Measurements from ENCODE around the gene DPH2. TPM values are rescaled to one million over a fixed set of nuclear protein-coding genes. Genes with fewer than 3 reads are reported as not detected.
A peak's percentile ranks its signal among the peaks of the same experiment; 100 is the strongest.

Gene DPH2
- total and polyA plus RNA-seq, 2 of the 8 experiments (the other 6 are each of a cell fraction or from before 2014, with no cell fraction given) = 64.9 to 92.1 TPM

GRCh38 chr1:43952731-43953346, 17.0 kb upstream of the DPH2 start:
- Histone ChIP-seq H2AFZ (ENCODE audit: low read length) (no peak overlapping the region), H3K27ac (ENCODE audit: low read depth, low read length) (no peak overlapping the region)
- POLR2A ChIA-PET (ENCODE audit: partially characterized antibody) = interaction anchor here (0.6 to 2.1 kb wide), 8 partner anchors 10 to 358 kb away, joined by 3 to 10 read pairs (median 4); partner anchors contain the start of genes DPH2 and SLC6A9

More at GRCh38 chr1:43952731-43953346, 17.0 kb upstream of the DPH2 start:
- Histone ChIP-seq H3K14ac (ENCODE audit: insufficient read length) (no peak overlapping the region), H4K20me1 (replicated peaks in 1 of 2; ENCODE audit: control insufficient read depth in 1 of 2, insufficient read depth in 2 of 2, low read length in 2 of 2) (peaks cover 0 to 9% of the 10 kb centered on the region in 2 experiments), H2BK5ac (ENCODE audit: low read depth, low read length) (no peak overlapping the region), H2BK20ac (ENCODE audit: low read length) (no peak overlapping the region), H3K9me3 (ENCODE audit: insufficient read depth in 2 of 2, low read depth in 1 of 2, low read length in 1 of 2) (no peaks in the 10 kb centered on the region), H3K4me2 (ENCODE audit: insufficient read depth in 1 of 2, low read depth in 2 of 2, low read length in 2 of 2) (peak overlapping the region; percentile 14 to 57; a peak in 3 of 4 replicates), H3K18ac (ENCODE audit: extremely low read depth, low read length) (no peak overlapping the region; the same call in 1 of the 2 replicates), H3K4ac (replicated peaks; ENCODE audit: insufficient read length, low read depth, low read length) (no peak overlapping the region), H4K8ac (ENCODE audit: extremely low read depth, insufficient read depth, low read length) (no peak overlapping the region), H3K4me3 (ENCODE audit: extremely low read depth in 1 of 4, insufficient read depth in 2 of 4, low read depth in 3 of 4, low read length in 4 of 4) (no peak overlapping the region), H2BK15ac (ENCODE audit: low read length) (no peak overlapping the region), H4K5ac (ENCODE audit: insufficient read length, low read depth, low read length) (no peak overlapping the region), H3K56ac (replicated peaks; ENCODE audit: insufficient read length, low read depth, low read length) (no peak overlapping the region), H3K27me3 (replicated peaks in 1 of 4; ENCODE audit: control insufficient read depth in 3 of 4, extremely low read depth in 1 of 4, insufficient read depth in 3 of 4, low read length in 3 of 4) (no peaks in the 10 kb centered on the region), H2BK120ac (replicated peaks; ENCODE audit: low read depth, low read length) (no peak overlapping the region), H3K79me2 (ENCODE audit: control insufficient read depth in 1 of 2, insufficient read depth in 2 of 2, low read length in 2 of 2) (0 out of 4 replicates have a peak, but pooled peaks cover 0 to 4% of the 10 kb centered on the region in 2 experiments), H3K4me1 (replicated peaks in 1 of 4; ENCODE audit: control insufficient read depth in 3 of 4, insufficient read depth in 4 of 4, low read length in 3 of 4) (peaks cover 0 to 7% (median 5%) of the 10 kb centered on the region in 4 experiments; a peak in 5 of 7 replicates), H3K36me3 (ENCODE audit: control insufficient read depth in 2 of 4, insufficient read depth in 4 of 4, low read length in 3 of 4) (peaks cover 3 to 10% (median 6%) of the 10 kb centered on the region in 4 experiments; a peak in 4 of 8 replicates), H3K23me2 (ENCODE audit: low read depth, low read length) (no peaks in the 10 kb centered on the region), H3K9ac (replicated peaks in 1 of 4; ENCODE audit: extremely low read depth in 1 of 4, low read depth in 3 of 4, low read length in 3 of 4) (no peak overlapping the region), H2AK5ac (ENCODE audit: low read depth, low read length) (no peak overlapping the region), H3K23ac (ENCODE audit: insufficient read length) (no peak overlapping the region), H4K91ac (replicated peaks; ENCODE audit: insufficient read length, low read length) (no peak overlapping the region), H2BK12ac (ENCODE audit: low read depth, low read length) (no peak overlapping the region), H3K79me1 (ENCODE audit: low read depth, low read length) (peaks cover 3% of the 10 kb centered on the region)
- DNase-seq (ENCODE audit: low read depth in 1 of 2, low spot score in 2 of 2) (peak in 1 of 2 experiments; percentile 78), FAIRE-seq (peak; percentile 96)
- whole genome bisulfite sequencing, 2 experiments (ENCODE audit: extremely low coverage in 1 of 2, insufficient coverage in 1 of 2, insufficient read length in 1 of 2, insufficient replicate concordance in 2 of 2, low coverage in 1 of 2, low lambda C conversion rate in 2 of 2, missing lambda C conversion rate in 1 of 2) = 48 to 94% methylated on average over 1 to 8 of the region's 8 CpGs
- no peak for TF ChIP-seq CEBPB (IDR thresholded peaks at IDR 0.05; ENCODE audit: low read depth, low read length)
- 0 out of 2 replicates have a peak, but pooled peaks have one; percentile 18 for TF ChIP-seq TBP (IDR thresholded peaks at IDR 0.05; ENCODE audit: low read depth, low read length)
- TF ChIP-seq BACH1 (IDR thresholded peaks at IDR 0.05; ENCODE audit: low read length) = no peak
- TF ChIP-seq FOSL1 (IDR thresholded peaks at IDR 0.05; ENCODE audit: insufficient read depth, low read depth, low read length) = no peak
- peak; percentile 73 for TF ChIP-seq RFX5 (IDR thresholded peaks at IDR 0.05; ENCODE audit: borderline replicate concordance, low read depth, low read length)
- 0 out of 2 replicates have a peak, but pooled peaks have one; percentile 39 for TF ChIP-seq TAF1 (IDR thresholded peaks at IDR 0.05; ENCODE audit: low read depth, low read length)
- 0 out of 4 replicates have a peak, but pooled peaks of 1 of the 2 experiments have one; percentile 34 for TF ChIP-seq SIN3A (conservative IDR thresholded peaks at IDR 0.05 in 1 of 2, IDR thresholded peaks at IDR 0.05 in 1 of 2; ENCODE audit: low read depth in 1 of 2, low read length in 2 of 2)
- TF ChIP-seq POLR2AphosphoS5 (IDR thresholded peaks at IDR 0.05; ENCODE audit: low read depth, low read length) = no peak
- TF ChIP-seq CTBP2 (IDR thresholded peaks at IDR 0.05; ENCODE audit: borderline replicate concordance, insufficient read depth, insufficient read length, low read length) = no peak
- CTCF ChIA-PET (ENCODE audit: partially characterized antibody) = interaction anchor here (0.6 to 10.8 kb wide), 16 partner anchors 11 to 188 kb away, joined by 3 to 151 read pairs (median 4); partner anchors contain the start of genes ARTN, ATP6V0B and DPH2

All from H1 (cell line).